ENCODE data around the gene HDAC4. TPM values are rescaled to one million over a fixed set of nuclear protein-coding genes. Genes with fewer than 3 reads are reported as not detected.
A peak's percentile ranks its signal among the peaks of the same experiment; 100 is the strongest.

HDAC4 gene
- total and polyA plus RNA-seq, 3 donors from 2014 or later: 29.0 to 67.5 (median 58.7) TPM

- intact Hi-C loops (cut with DNase I; ENCODE audit: low total_unique reads): no loop called here
- Histone ChIP-seq H3K9me3 (no peaks in the 10 kb centered on the region), H3K36me3 (ENCODE audit: low read depth, missing control alignments) (no peaks in the 10 kb centered on the region), H3K27me3 (no peaks in the 10 kb centered on the region), H3K4me1 (peaks cover 18% of the 10 kb centered on the region), H3K27ac (no peak overlapping the region), H3K4me3 (no peak overlapping the region)
- no peak for DNase-seq
- 88 to 89% methylated on average over 16 of the region's 16 CpGs for whole genome bisulfite sequencing, 2 donors
- TF ChIP-seq CTCF (IDR thresholded peaks at IDR 0.05) (no peak), POLR2A (IDR thresholded peaks at IDR 0.05) (no peak)
Measured at GRCh38 chr2:239397931-239398471, 2.8 kb downstream of the HDAC4 start.

GRCh38 chr2:239396881-239397681 is 3.7 kb downstream of the HDAC4 start:
- WGBS, 2 donors: 50 to 55% methylated on average over 19 of the region's 19 CpGs
- intact Hi-C loops (cut with DNase I; ENCODE audit: low total_unique reads): no loop called here

GRCh38 chr2:239395524-239395923 is 5.3 kb downstream of the HDAC4 start:
- Histone ChIP-seq H3K9me3 (no peaks in the 10 kb centered on the region), H3K4me3 (no peak overlapping the region), H3K36me3 (ENCODE audit: low read depth, missing control alignments) (no peaks in the 10 kb centered on the region), H3K4me1 (peaks cover 18% of the 10 kb centered on the region), H3K27ac (no peak overlapping the region), H3K27me3 (no peaks in the 10 kb centered on the region)
- TF ChIP-seq CTCF (IDR thresholded peaks at IDR 0.05) (no peak), POLR2A (IDR thresholded peaks at IDR 0.05) (no peak)
- intact Hi-C loops (cut with DNase I; ENCODE audit: low total_unique reads): no loop called here
- no peak for DNase-seq
- WGBS, 2 donors: 74 to 90% methylated on average over 6 of the region's 6 CpGs

More at GRCh38 chr2:239396881-239397681, 3.7 kb downstream of the HDAC4 start:
- DNase-seq: peak; percentile 84
- Histone ChIP-seq H3K36me3 (ENCODE audit: low read depth, missing control alignments) (no peaks in the 10 kb centered on the region), H3K27me3 (no peaks in the 10 kb centered on the region), H3K4me1 (peaks cover 18% of the 10 kb centered on the region), H3K4me3 (no peak overlapping the region), H3K27ac (no peak overlapping the region), H3K9me3 (no peaks in the 10 kb centered on the region)
- TF ChIP-seq CTCF (IDR thresholded peaks at IDR 0.05): no peak
- no peak for TF ChIP-seq POLR2A (IDR thresholded peaks at IDR 0.05)

GRCh38 chr2:239394978-239395377 is 5.8 kb downstream of the HDAC4 start:
- H3K27me3 ChIP-seq: no peaks in the 10 kb centered on the region
- H3K4me3 ChIP-seq: no peak overlapping the region
- H3K27ac ChIP-seq: no peak overlapping the region
- no peak for TF ChIP-seq POLR2A (IDR thresholded peaks at IDR 0.05)
- TF ChIP-seq CTCF (IDR thresholded peaks at IDR 0.05): no peak
- intact Hi-C loops (cut with DNase I; ENCODE audit: low total_unique reads): no loop called here
- WGBS, 2 donors: 91 to 94% methylated on average over 1 of the region's 1 CpG
- DNase-seq: no peak
- H3K9me3 ChIP-seq: no peaks in the 10 kb centered on the region
- H3K4me1 ChIP-seq: peaks cover 18% of the 10 kb centered on the region
- H3K36me3 ChIP-seq (ENCODE audit: low read depth, missing control alignments): no peaks in the 10 kb centered on the region

All from testis (tissue), 3 donors.